GM12878 (cell line): ENCODE measurements around the gene CEP131. TPM values are rescaled to one million over a fixed set of nuclear protein-coding genes. Genes with fewer than 3 reads are reported as not detected.

Experiments
- ATAC-seq: fragments of 200-7000 bp; cut with Tn5 transposase; 3 replicates; pipeline ENCODE4 v1.9.1; 2020; ENCODE audit warnings: mild to moderate bottlenecking, moderate library complexity
- BruUV-seq: library from RNA; stranded (reverse); fragments of 400-500 nt; replicated peaks from 2 replicates; lab custom pipeline; 2021; lab: Mats Ljungman, UMichigan
- CTCF ChIA-PET: fragments of 300-600 bp; sonication (Branson Sonifier 250); formaldehyde crosslinking; extraction: SDS; loops from one replicate; lab custom pipeline; 2021; ENCODE audit warnings: inconsistent platforms; lab: Yijun Ruan, JAX
- POLR2A ChIA-PET: fragments of 350-600 bp; formaldehyde crosslinking; extraction: SDS; loops from one replicate; lab custom pipeline; 2021; ENCODE audit warnings: inconsistent platforms; lab: Charles Lee
- RAD21 ChIA-PET: fragments of 300-600 bp; sonication (Branson Sonifier 250); formaldehyde crosslinking; loops from one replicate; lab custom pipeline; 2023; ENCODE audit warnings: antibody characterized with exemption; ENCODE audit not compliant: unreplicated experiment; lab: Charles Lee
- SMC1A ChIA-PET: fragments of 300-600 bp; sonication (Branson Sonifier 250); formaldehyde crosslinking; loops from one replicate; lab custom pipeline; 2023; ENCODE audit not compliant: unreplicated experiment, uncharacterized antibody; lab: Charles Lee
- DNase-seq: peaks from one replicate; pipeline ENCODE4 v3.0.0-alpha.2; 2011; ENCODE audit warnings: low read depth, low spot score
- FAIRE-seq: peaks from 3 replicates; lab custom pipeline; 2011; peaks lifted over from hg19 to GRCh38; lab: Jason Lieb, UNC
- H2AFZ ChIP-seq: 2 replicates; pipeline ENCODE4 v1.6.0; 2011; ENCODE audit warnings: low read depth, low read length, control low read depth; ENCODE audit not compliant: control insufficient read depth
- H3K27ac ChIP-seq: 2 replicates; pipeline ENCODE4 v1.5.1; 2011; ENCODE audit warnings: control low read depth; ENCODE audit not compliant: control insufficient read depth, insufficient read depth
- H3K27me3 ChIP-seq, 2 experiments: replicated peaks in 1 of 2; 2 replicates each; pipeline versions ENCODE4 v1.6.0 to v1.6.1; 2011; ENCODE audit warnings: low read length in 1 of 2; ENCODE audit not compliant: control insufficient read depth in 2 of 2, insufficient read depth in 2 of 2
- H3K36me3 ChIP-seq, 2 experiments: 2 replicates each; pipeline ENCODE4 v1.5.1; 2011; ENCODE audit warnings: low read length in 1 of 2; ENCODE audit not compliant: control insufficient read depth in 2 of 2, insufficient read depth in 2 of 2
- H3K4me1 ChIP-seq: 2 replicates; pipeline ENCODE4 v1.6.1; 2011; ENCODE audit warnings: mild to moderate bottlenecking, low read length, moderate library complexity, mixed read lengths; ENCODE audit not compliant: control insufficient read depth, insufficient read depth
- H3K4me2 ChIP-seq: 2 replicates; pipeline ENCODE4 v1.6.0; 2011; ENCODE audit warnings: control low read depth; ENCODE audit not compliant: control insufficient read depth, insufficient read depth
- H3K4me3 ChIP-seq: fragments of 200-600 bp; sonication (generic); 2 replicates; pipeline ENCODE4 v1.5.1; 2016
- H3K79me2 ChIP-seq: 2 replicates; pipeline ENCODE4 v1.6.0; 2011; ENCODE audit warnings: low read length; ENCODE audit not compliant: control insufficient read depth, insufficient read depth
- H3K9ac ChIP-seq: 2 replicates; pipeline ENCODE4 v1.8.0; 2011; ENCODE audit warnings: low read length, control low read depth, mixed read lengths; ENCODE audit not compliant: control insufficient read depth, insufficient read depth
- H3K9me3 ChIP-seq: replicated peaks from 3 replicates; pipeline ENCODE4 v1.5.1; 2011; ENCODE audit warnings: mild to moderate bottlenecking, low read length; ENCODE audit not compliant: control insufficient read depth, insufficient read depth
- H4K20me1 ChIP-seq: 2 replicates; pipeline ENCODE4 v1.6.0; 2011; ENCODE audit not compliant: control insufficient read depth, insufficient read depth
- EED ChIP-seq: sonication (generic); IDR thresholded peaks from 2 replicates; pipeline ENCODE4 v1.6.1; 2016; ENCODE audit warnings: antibody characterized with exemption, low read depth
- MYC ChIP-seq: IDR thresholded peaks from 2 replicates; pipeline ENCODE4 v1.6.1; 2011; ENCODE audit warnings: mild to moderate bottlenecking, low read length, moderate library complexity, inconsistent platforms; ENCODE audit not compliant: insufficient read depth, insufficient replicate concordance, insufficient read length, severe bottlenecking
- PAX5 ChIP-seq: IDR thresholded peaks from 2 replicates; pipeline ENCODE4 v1.6.1; 2011; ENCODE audit warnings: low read depth, low read length, borderline replicate concordance
- PML ChIP-seq: IDR thresholded peaks from 2 replicates; pipeline ENCODE4 v1.6.1; 2012; ENCODE audit warnings: low read length, inconsistent platforms
- POLR2A ChIP-seq: IDR thresholded peaks from 2 replicates; pipeline ENCODE4 v1.6.1; 2011; ENCODE audit warnings: low read depth, mild to moderate bottlenecking, low read length
- POLR2AphosphoS5 ChIP-seq: IDR thresholded peaks from 2 replicates; pipeline ENCODE4 v1.6.1; 2011; ENCODE audit warnings: mild to moderate bottlenecking, low read length, inconsistent platforms
- RAD51 ChIP-seq: fragments of 450-650 bp; IDR thresholded peaks from 2 replicates; pipeline ENCODE4 v1.6.1; 2016; ENCODE audit warnings: moderate library complexity, mild to moderate bottlenecking, inconsistent platforms
- SREBF1 ChIP-seq: IDR thresholded peaks from 2 replicates; pipeline ENCODE4 v1.6.1; 2012; ENCODE audit warnings: mild to moderate bottlenecking, low read length
- TCF3 ChIP-seq: IDR thresholded peaks from 2 replicates; pipeline ENCODE4 v1.6.1; 2012; ENCODE audit warnings: low read depth, mild to moderate bottlenecking, low read length, borderline replicate concordance; ENCODE audit not compliant: insufficient read depth
- USF1 ChIP-seq: IDR thresholded peaks from 2 replicates; pipeline ENCODE4 v1.6.1; 2011; ENCODE audit warnings: borderline replicate concordance, low read depth, mild to moderate bottlenecking, moderate library complexity, mixed read lengths, low read length; ENCODE audit not compliant: insufficient read depth; ENCODE audit errors: extremely low read length
- USF2 ChIP-seq: IDR thresholded peaks from 2 replicates; pipeline ENCODE4 v1.6.1; 2011; ENCODE audit warnings: low read depth, low read length, improper control_type of control experiment, borderline replicate concordance
- WGBS: methylation state at CpG from one replicate; pipeline ENCODE4 v1.1.6; 2016; ENCODE audit warnings: low lambda C conversion rate; ENCODE audit not compliant: insufficient replicate concordance, insufficient coverage; ENCODE audit errors: missing lambda C conversion rate; 5-methylcytosine and 5-hydroxymethylcytosine counted together
- in situ Hi-C: fragments of 300-500 bp; cut with MboI; formaldehyde crosslinking; loops from 9 replicates; pipeline ENCODE4 v1.14.3; 2018; ENCODE audit warnings: mixed read lengths
- intact Hi-C: fragments of 100-400 bp; cut with micrococcal nuclease; formaldehyde crosslinking; loops from one replicate; pipeline ENCODE4 v1.14.2; 2022; ENCODE audit not compliant: unreplicated experiment
- polyA plus RNA-seq, 11 experiments: library from polyadenylated mRNA; depleted of rRNA in 4 of 11; unstranded in 6 of 11; stranded (reverse) in 5 of 11; fragments of >200 nt; fragmentation: Nextera tagmentation in 4 of 11; fragmentation: Illumina TruSeq in 1 of 11; extraction: Ambion mirVana in 4 of 11; extraction: Trizol in 1 of 11; gene quantifications; 1 replicate in 1 of 11; 2 replicates in 10 of 11; pipeline versions ENCODE4 v1.2.1 to v1.2.3, GENCODE V29; 2011 to 2016; ENCODE audit warnings: inconsistent platforms in 2 of 11, missing spikeins in 2 of 11, low read depth in 1 of 11
- total RNA-seq, 4 experiments: library from RNA; depleted of rRNA in 3 of 4; stranded (reverse); fragments of >200 nt in 3 of 4; fragmentation: Illumina TruSeq in 1 of 4; extraction: Trizol in 1 of 4; gene quantifications; 2 replicates each; pipeline versions ENCODE4 v1.2.1 to v1.2.3, GENCODE V29; 2013 to 2021
- TF ChIP-seq, protein P1 (sequence below): fragments of 450-650 bp; IDR thresholded peaks from 2 replicates; pipeline ENCODE4 v1.6.1; 2016; ENCODE audit warnings: mild to moderate bottlenecking
- TF ChIP-seq, protein P2 (sequence below): IDR thresholded peaks from 2 replicates; pipeline ENCODE4 v1.6.1; 2011; ENCODE audit warnings: borderline replicate concordance, low read depth, mild to moderate bottlenecking, moderate library complexity, low read length; ENCODE audit not compliant: insufficient read depth, poor library complexity, severe bottlenecking

Gene CEP131
- total and polyA plus RNA-seq, 10 of the 15 experiments (the other 5 are each of a cell fraction or from before 2014, with no cell fraction given): 0.05 to 17.3 (median 6.7) TPM

- Histone ChIP-seq H3K27me3 (no peaks in the 10 kb centered on the region), H3K27ac (peak overlapping the region; percentile 77), H3K79me2 (peaks cover 39% of the 10 kb centered on the region), H3K4me3 (peak overlapping the region; percentile 93), H3K4me2 (peak overlapping the region; percentile 93), H3K9me3 (no peaks in the 10 kb centered on the region), H3K9ac (peak overlapping the region; percentile 84), H3K36me3 (peaks cover 0 to 2% of the 10 kb centered on the region in 2 experiments; a peak in 2 of 4 replicates), H3K4me1 (peaks cover 20% of the 10 kb centered on the region), H2AFZ (0 out of 2 replicates have a peak overlapping the region, but pooled peaks have one; percentile 24), H4K20me1 (no peaks in the 10 kb centered on the region)
- SMC1A ChIA-PET: interaction anchor here (1.8 to 2.2 kb wide), 3 partner anchors 12 to 245 kb away, joined by 6 to 7 read pairs (median 6); no protein-coding TSS in a partner anchor
- DNase-seq: no peak
- in situ Hi-C loops: loop anchor here (5.0 to 25.0 kb wide), 2 partner anchors 93 to 228 kb away; no protein-coding TSS in a partner anchor
- WGBS: 10% methylated on average over 34 of the region's 37 CpGs
- RAD21 ChIA-PET: interaction anchor here (0.7 to 2.0 kb wide), 6 partner anchors 11 to 245 kb away, joined by 3 to 18 read pairs (median 4); partner anchors contain the start of gene CEP131
- intact Hi-C loops: no loop called here
- ATAC-seq: peak; percentile 44
- POLR2A ChIA-PET: interaction anchor here (1.2 to 1.8 kb wide), 3 partner anchors 11 to 17 kb away, joined by 3 to 18 read pairs (median 7); partner anchors contain the start of gene CEP131
- CTCF ChIA-PET: interaction anchor here (0.6 to 3.1 kb wide), 7 partner anchors 10 to 97 kb away, joined by 3 to 17 read pairs (median 3); partner anchors contain the start of gene CEP131
- FAIRE-seq: peak; percentile 57
- BruUV-seq: no TSS peak
- TF ChIP-seq, protein P1, sequence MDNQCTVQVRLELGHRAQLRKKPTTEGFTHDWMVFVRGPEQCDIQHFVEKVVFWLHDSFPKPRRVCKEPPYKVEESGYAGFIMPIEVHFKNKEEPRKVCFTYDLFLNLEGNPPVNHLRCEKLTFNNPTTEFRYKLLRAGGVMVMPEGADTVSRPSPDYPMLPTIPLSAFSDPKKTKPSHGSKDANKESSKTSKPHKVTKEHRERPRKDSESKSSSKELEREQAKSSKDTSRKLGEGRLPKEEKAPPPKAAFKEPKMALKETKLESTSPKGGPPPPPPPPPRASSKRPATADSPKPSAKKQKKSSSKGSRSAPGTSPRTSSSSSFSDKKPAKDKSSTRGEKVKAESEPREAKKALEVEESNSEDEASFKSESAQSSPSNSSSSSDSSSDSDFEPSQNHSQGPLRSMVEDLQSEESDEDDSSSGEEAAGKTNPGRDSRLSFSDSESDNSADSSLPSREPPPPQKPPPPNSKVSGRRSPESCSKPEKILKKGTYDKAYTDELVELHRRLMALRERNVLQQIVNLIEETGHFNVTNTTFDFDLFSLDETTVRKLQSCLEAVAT: 0 out of 2 replicates have a peak, but pooled peaks have one; percentile 21
- TF ChIP-seq USF1 (peak; percentile 76), SREBF1 (no peak), MYC (no peak), POLR2AphosphoS5 (peak; percentile 71; the same call in 1 of the 2 replicates), RAD51 (peak; percentile 19; the same call in 1 of the 2 replicates), PML (peak; percentile 4; the same call in 1 of the 2 replicates), EED (no peak), POLR2A (peak; percentile 69; the same call in 1 of the 2 replicates), USF2 (peak; percentile 15), PAX5 (no peak), TCF3 (0 out of 2 replicates have a peak, but pooled peaks have one; percentile 31)
- TF ChIP-seq, protein P2, sequence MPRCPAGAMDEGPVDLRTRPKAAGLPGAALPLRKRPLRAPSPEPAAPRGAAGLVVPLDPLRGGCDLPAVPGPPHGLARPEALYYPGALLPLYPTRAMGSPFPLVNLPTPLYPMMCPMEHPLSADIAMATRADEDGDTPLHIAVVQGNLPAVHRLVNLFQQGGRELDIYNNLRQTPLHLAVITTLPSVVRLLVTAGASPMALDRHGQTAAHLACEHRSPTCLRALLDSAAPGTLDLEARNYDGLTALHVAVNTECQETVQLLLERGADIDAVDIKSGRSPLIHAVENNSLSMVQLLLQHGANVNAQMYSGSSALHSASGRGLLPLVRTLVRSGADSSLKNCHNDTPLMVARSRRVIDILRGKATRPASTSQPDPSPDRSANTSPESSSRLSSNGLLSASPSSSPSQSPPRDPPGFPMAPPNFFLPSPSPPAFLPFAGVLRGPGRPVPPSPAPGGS: peak; percentile 19
Observed at GRCh38 chr17:81239714-81240555, 17.2 kb upstream of the CEP131 start.
